Measurements from ENCODE around the gene SPDL1.

DNA sequence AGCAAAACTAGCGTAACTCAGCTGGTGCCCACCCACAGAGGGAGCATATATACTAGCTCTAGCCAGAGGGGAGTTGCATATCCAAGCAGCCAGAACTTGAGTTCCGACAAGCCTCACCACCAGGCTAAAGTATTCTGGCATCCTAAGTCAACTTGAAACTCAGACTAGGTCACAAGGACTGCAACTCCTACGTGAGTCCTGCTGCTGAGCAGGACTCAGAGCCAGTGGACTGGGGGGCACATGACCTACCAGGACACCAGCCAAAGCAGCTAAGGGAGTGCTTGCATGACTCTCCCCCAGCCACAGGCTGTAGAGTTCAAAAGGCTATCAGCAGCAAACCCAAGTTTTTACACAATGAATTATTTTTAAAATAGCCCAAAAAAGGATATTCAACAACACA lies 26.1 kb downstream of the SPDL1 start:
- no peak for TF ChIP-seq EZH2 (IDR thresholded peaks at IDR 0.05; ENCODE audit: low read depth)
- TF ChIP-seq, protein P1, sequence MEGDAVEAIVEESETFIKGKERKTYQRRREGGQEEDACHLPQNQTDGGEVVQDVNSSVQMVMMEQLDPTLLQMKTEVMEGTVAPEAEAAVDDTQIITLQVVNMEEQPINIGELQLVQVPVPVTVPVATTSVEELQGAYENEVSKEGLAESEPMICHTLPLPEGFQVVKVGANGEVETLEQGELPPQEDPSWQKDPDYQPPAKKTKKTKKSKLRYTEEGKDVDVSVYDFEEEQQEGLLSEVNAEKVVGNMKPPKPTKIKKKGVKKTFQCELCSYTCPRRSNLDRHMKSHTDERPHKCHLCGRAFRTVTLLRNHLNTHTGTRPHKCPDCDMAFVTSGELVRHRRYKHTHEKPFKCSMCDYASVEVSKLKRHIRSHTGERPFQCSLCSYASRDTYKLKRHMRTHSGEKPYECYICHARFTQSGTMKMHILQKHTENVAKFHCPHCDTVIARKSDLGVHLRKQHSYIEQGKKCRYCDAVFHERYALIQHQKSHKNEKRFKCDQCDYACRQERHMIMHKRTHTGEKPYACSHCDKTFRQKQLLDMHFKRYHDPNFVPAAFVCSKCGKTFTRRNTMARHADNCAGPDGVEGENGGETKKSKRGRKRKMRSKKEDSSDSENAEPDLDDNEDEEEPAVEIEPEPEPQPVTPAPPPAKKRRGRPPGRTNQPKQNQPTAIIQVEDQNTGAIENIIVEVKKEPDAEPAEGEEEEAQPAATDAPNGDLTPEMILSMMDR (conservative IDR thresholded peaks at IDR 0.05): no peak

Data from PC-9 (cell line).